ENCODE results near the gene TSPAN9. TPM values are rescaled to one million over a fixed set of nuclear protein-coding genes. Genes with fewer than 3 reads are reported as not detected.

Gene TSPAN9
- total RNA-seq, 1 donor from 2014 or later, result 40.9 TPM

- H3K27me3 Mint-ChIP-seq (ENCODE audit: low read depth, unreplicated experiment), result no peaks in the 10 kb centered on the region
- peaks cover 17% of the 10 kb centered on the region for H3K79me2 ChIP-seq (ENCODE audit: insufficient read depth, low read length)
- DNase-seq (ENCODE audit: low read depth) (no peak), FAIRE-seq (no peak)
- no peak overlapping the region for H3K27ac Mint-ChIP-seq (ENCODE audit: unreplicated experiment)
- no peak overlapping the region for H3K27ac ChIP-seq (ENCODE audit: low read depth, low read length)
- no peaks in the 10 kb centered on the region for H3K9me3 Mint-ChIP-seq (ENCODE audit: unreplicated experiment)
- no peaks in the 10 kb centered on the region for H3K27me3 ChIP-seq (ENCODE audit: insufficient read depth, low read length)
- H3K4me1 Mint-ChIP-seq (ENCODE audit: low read depth, unreplicated experiment), result peaks cover 28% of the 10 kb centered on the region
- H2AFZ ChIP-seq (ENCODE audit: low read depth, low read length), result no peak overlapping the region
- no peaks in the 10 kb centered on the region for H4K20me1 ChIP-seq (ENCODE audit: insufficient read depth, low read length)
- no peaks in the 10 kb centered on the region for H3K36me3 ChIP-seq (ENCODE audit: insufficient read depth, low read length)
- no peak overlapping the region for H3K4me3 ChIP-seq (ENCODE audit: insufficient read depth, low read depth, low read length)
- no peak overlapping the region for H3K4me2 ChIP-seq (ENCODE audit: low read length)
- no peak overlapping the region for H3K9ac ChIP-seq (ENCODE audit: low read length)
- TF ChIP-seq EZH2 (IDR thresholded peaks at IDR 0.05; ENCODE audit: insufficient read depth, low read length), result no peak
- TF ChIP-seq CTCF (IDR thresholded peaks at IDR 0.05; ENCODE audit: insufficient read depth, low read depth, low read length), result no peak
- H3K4me3 Mint-ChIP-seq (ENCODE audit: unreplicated experiment), result no peak overlapping the region
- H3K4me1 ChIP-seq (ENCODE audit: insufficient read depth, low read length), result peaks cover 33% of the 10 kb centered on the region
- H3K36me3 Mint-ChIP-seq (ENCODE audit: low read depth, unreplicated experiment), result no peaks in the 10 kb centered on the region
- H3K9me3 ChIP-seq (ENCODE audit: insufficient read depth, low read depth, low read length), result no peaks in the 10 kb centered on the region
Measured at GRCh38 chr12:3113671-3114325, 36.6 kb downstream of the TSPAN9 start.

- no peak overlapping the region for H3K4me3 ChIP-seq (ENCODE audit: insufficient read depth, low read depth, low read length)
- no peak overlapping the region for H2AFZ ChIP-seq (ENCODE audit: low read depth, low read length)
- no peaks in the 10 kb centered on the region for H4K20me1 ChIP-seq (ENCODE audit: insufficient read depth, low read length)
- H3K27ac ChIP-seq (ENCODE audit: low read depth, low read length), result no peak overlapping the region
- no peak overlapping the region for H3K9ac ChIP-seq (ENCODE audit: low read length)
- no peaks in the 10 kb centered on the region for H3K27me3 Mint-ChIP-seq (ENCODE audit: low read depth, unreplicated experiment)
- H3K4me1 Mint-ChIP-seq (ENCODE audit: low read depth, unreplicated experiment), result peaks cover 32% of the 10 kb centered on the region
- FAIRE-seq, result no peak
- no peaks in the 10 kb centered on the region for H3K9me3 ChIP-seq (ENCODE audit: insufficient read depth, low read depth, low read length)
- no peaks in the 10 kb centered on the region for H3K36me3 Mint-ChIP-seq (ENCODE audit: low read depth, unreplicated experiment)
- TF ChIP-seq CTCF (IDR thresholded peaks at IDR 0.05; ENCODE audit: insufficient read depth, low read depth, low read length) (no peak), EZH2 (IDR thresholded peaks at IDR 0.05; ENCODE audit: insufficient read depth, low read length) (no peak)
- peaks cover 20% of the 10 kb centered on the region for H3K79me2 ChIP-seq (ENCODE audit: insufficient read depth, low read length)
- peaks cover 41% of the 10 kb centered on the region for H3K4me1 ChIP-seq (ENCODE audit: insufficient read depth, low read length)
- H3K4me2 ChIP-seq (ENCODE audit: low read length), result no peak overlapping the region
- H3K27me3 ChIP-seq (ENCODE audit: insufficient read depth, low read length), result no peaks in the 10 kb centered on the region
- no peak overlapping the region for H3K4me3 Mint-ChIP-seq (ENCODE audit: unreplicated experiment)
- DNase-seq (ENCODE audit: low read depth), result no peak
- H3K9me3 Mint-ChIP-seq (ENCODE audit: unreplicated experiment), result no peaks in the 10 kb centered on the region
- H3K36me3 ChIP-seq (ENCODE audit: insufficient read depth, low read length), result no peaks in the 10 kb centered on the region
- H3K27ac Mint-ChIP-seq (ENCODE audit: unreplicated experiment), result no peak overlapping the region
Measured at GRCh38 chr12:3114671-3115070, 37.5 kb downstream of the TSPAN9 start.

- Histone ChIP-seq H4K20me1 (ENCODE audit: insufficient read depth, low read length) (no peaks in the 10 kb centered on the region), H3K9ac (ENCODE audit: low read length) (no peak overlapping the region), H3K27ac (ENCODE audit: low read depth, low read length) (no peak overlapping the region), H2AFZ (ENCODE audit: low read depth, low read length) (no peak overlapping the region), H3K4me2 (ENCODE audit: low read length) (no peak overlapping the region), H3K36me3 (ENCODE audit: insufficient read depth, low read length) (no peaks in the 10 kb centered on the region), H3K4me3 (ENCODE audit: insufficient read depth, low read depth, low read length) (no peak overlapping the region), H3K27me3 (ENCODE audit: insufficient read depth, low read length) (no peaks in the 10 kb centered on the region), H3K9me3 (ENCODE audit: insufficient read depth, low read depth, low read length) (no peaks in the 10 kb centered on the region), H3K79me2 (ENCODE audit: insufficient read depth, low read length) (peaks cover 20% of the 10 kb centered on the region), H3K4me1 (ENCODE audit: insufficient read depth, low read length) (peaks cover 45% of the 10 kb centered on the region)
- H3K4me3 Mint-ChIP-seq (ENCODE audit: unreplicated experiment), result no peak overlapping the region
- no peak for DNase-seq (ENCODE audit: low read depth)
- peaks cover 3% of the 10 kb centered on the region for H3K27me3 Mint-ChIP-seq (ENCODE audit: low read depth, unreplicated experiment)
- no peak overlapping the region for H3K27ac Mint-ChIP-seq (ENCODE audit: unreplicated experiment)
- no peak for TF ChIP-seq EZH2 (IDR thresholded peaks at IDR 0.05; ENCODE audit: insufficient read depth, low read length)
- no peak for TF ChIP-seq CTCF (IDR thresholded peaks at IDR 0.05; ENCODE audit: insufficient read depth, low read depth, low read length)
- H3K9me3 Mint-ChIP-seq (ENCODE audit: unreplicated experiment), result no peaks in the 10 kb centered on the region
- H3K4me1 Mint-ChIP-seq (ENCODE audit: low read depth, unreplicated experiment), result peaks cover 36% of the 10 kb centered on the region
- FAIRE-seq, result no peak
- H3K36me3 Mint-ChIP-seq (ENCODE audit: low read depth, unreplicated experiment), result no peaks in the 10 kb centered on the region
Measured at GRCh38 chr12:3115078-3115477, 37.9 kb downstream of the TSPAN9 start.
